Activated naive CD8-positive, alpha-beta T cell treated with anti-CD3 and anti-CD28 coated beads, Interleukin-2, amount 10 ng/mL, durations not matched to agents 7 days and 5 days (primary cell): Measurements from ENCODE around the gene MON1B. TPM values are rescaled to one million over a fixed set of nuclear protein-coding genes. Genes with fewer than 3 reads are reported as not detected.
A peak's percentile ranks its signal among the peaks of the same experiment; 100 is the strongest.

ENCODE experiments used
- ATAC-seq: fragments of 150-1000 bp; cut with Tn5 transposase; one replicate; pipeline ENCODE4 v1.10.0; 2021; ENCODE audit warnings: low read depth, moderate library complexity
- POLR2A ChIA-PET: fragments of 350-600 bp; sonication (Branson Sonifier 250); formaldehyde crosslinking; loops from one replicate; lab custom pipeline; 2021; ENCODE audit warnings: antibody characterized with exemption; lab: Charles Lee
- DNase-seq: peaks from one replicate; pipeline ENCODE4 v3.0.0; 2021
- H3K27ac Mint-ChIP-seq: one replicate; pipeline ENCODE4 v1.8.0; 2022; ENCODE audit warnings: mild to moderate bottlenecking, mixed read lengths
- H3K27me3 Mint-ChIP-seq: one replicate; pipeline ENCODE4 v1.8.0; 2022; ENCODE audit warnings: mild to moderate bottlenecking, moderate library complexity, mixed read lengths
- H3K36me3 Mint-ChIP-seq: one replicate; pipeline ENCODE4 v1.8.0; 2021; ENCODE audit warnings: mild to moderate bottlenecking, mixed read lengths
- H3K4me1 Mint-ChIP-seq: one replicate; pipeline ENCODE4 v1.8.0; 2021; ENCODE audit warnings: mixed read lengths
- H3K4me3 Mint-ChIP-seq: one replicate; pipeline ENCODE4 v1.8.0; 2022; ENCODE audit warnings: mild to moderate bottlenecking, moderate library complexity, mixed read lengths
- H3K9me3 Mint-ChIP-seq: one replicate; pipeline ENCODE4 v1.8.0; 2021; ENCODE audit warnings: mixed read lengths
- total RNA-seq, 2 experiments: library from RNA; stranded (reverse); gene quantifications; one replicate each; pipeline ENCODE4 v1.2.3, GENCODE V29; 2021

MON1B gene
- total RNA-seq, 2 experiments from 2014 or later = 83.0 to 84.7 TPM

- peak overlapping the region; percentile 74 for H3K27ac Mint-ChIP-seq
Measured at GRCh38 chr16:77211880-77212740, 21.1 kb downstream of the MON1B start.

GRCh38 chr16:77212741-77213541 is 22.0 kb downstream of the MON1B start:
- peak; percentile 84 for ATAC-seq
- POLR2A ChIA-PET = interaction anchor here (0.5 to 1.3 kb wide), 4 partner anchors 12 to 1565 kb away, joined by 3 to 7 read pairs (median 3); partner anchors contain the start of genes KARS1, MON1B and TERF2IP
- H3K4me1 Mint-ChIP-seq = peaks cover 6% of the 10 kb centered on the region
- peak; percentile 86 for DNase-seq
- H3K27me3 Mint-ChIP-seq = no peaks in the 10 kb centered on the region
- H3K4me3 Mint-ChIP-seq = peak overlapping the region; percentile 87
- no peaks in the 10 kb centered on the region for H3K9me3 Mint-ChIP-seq
- no peaks in the 10 kb centered on the region for H3K36me3 Mint-ChIP-seq
- peak overlapping the region; percentile 73 for H3K27ac Mint-ChIP-seq

More at GRCh38 chr16:77211880-77212740, 21.1 kb downstream of the MON1B start:
- Mint-ChIP-seq H3K4me1 (peaks cover 6% of the 10 kb centered on the region), H3K36me3 (no peaks in the 10 kb centered on the region), H3K9me3 (no peaks in the 10 kb centered on the region), H3K27me3 (no peaks in the 10 kb centered on the region), H3K4me3 (peak overlapping the region; percentile 87)
- POLR2A ChIA-PET = interaction anchor here (0.6 to 1.3 kb wide), 5 partner anchors 11 to 1564 kb away, joined by 3 to 7 read pairs (median 3); partner anchors contain the start of genes KARS1, MON1B and TERF2IP
- DNase-seq = peak; percentile 77
- ATAC-seq = peak; percentile 74

DNA sequence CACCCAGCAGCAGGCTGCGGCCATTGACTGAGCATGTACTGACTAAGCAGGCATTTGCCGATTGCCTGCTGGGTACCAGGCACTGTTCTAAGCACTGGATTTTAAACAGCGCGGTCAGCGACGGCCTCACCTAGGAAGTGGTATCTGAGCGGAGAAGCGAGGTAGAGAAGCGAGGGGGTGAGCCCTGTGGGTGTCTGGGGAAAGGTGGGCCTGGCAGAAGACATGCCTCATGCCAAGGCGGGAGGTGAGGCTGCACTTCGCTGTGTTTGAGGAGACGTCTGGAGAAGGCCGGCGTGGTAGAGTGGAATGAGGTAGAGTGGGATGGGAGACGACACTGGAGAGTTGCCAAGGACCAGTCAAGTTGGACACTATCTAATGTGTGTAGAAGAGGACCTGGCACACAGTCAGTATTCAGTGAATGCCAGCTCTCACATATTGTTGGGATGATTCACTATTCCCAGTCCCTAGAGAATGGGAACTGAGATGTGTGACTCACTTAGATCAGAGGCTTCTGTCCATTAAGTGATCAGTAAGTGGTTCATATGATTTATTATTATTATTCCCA is 22.6 kb downstream of the MON1B start:
- no peaks in the 10 kb centered on the region for H3K9me3 Mint-ChIP-seq
- H3K27ac Mint-ChIP-seq = no peak overlapping the region
- ATAC-seq (no peak), DNase-seq (no peak)
- POLR2A ChIA-PET = interaction anchor here (0.5 to 1.3 kb wide), 2 partner anchors 1565 to 1566 kb away, joined by 3 read pairs; partner anchors contain the start of genes KARS1 and TERF2IP
- no peaks in the 10 kb centered on the region for H3K36me3 Mint-ChIP-seq
- peaks cover 6% of the 10 kb centered on the region for H3K4me1 Mint-ChIP-seq
- peak overlapping the region; percentile 87 for H3K4me3 Mint-ChIP-seq
- no peaks in the 10 kb centered on the region for H3K27me3 Mint-ChIP-seq

DNA sequence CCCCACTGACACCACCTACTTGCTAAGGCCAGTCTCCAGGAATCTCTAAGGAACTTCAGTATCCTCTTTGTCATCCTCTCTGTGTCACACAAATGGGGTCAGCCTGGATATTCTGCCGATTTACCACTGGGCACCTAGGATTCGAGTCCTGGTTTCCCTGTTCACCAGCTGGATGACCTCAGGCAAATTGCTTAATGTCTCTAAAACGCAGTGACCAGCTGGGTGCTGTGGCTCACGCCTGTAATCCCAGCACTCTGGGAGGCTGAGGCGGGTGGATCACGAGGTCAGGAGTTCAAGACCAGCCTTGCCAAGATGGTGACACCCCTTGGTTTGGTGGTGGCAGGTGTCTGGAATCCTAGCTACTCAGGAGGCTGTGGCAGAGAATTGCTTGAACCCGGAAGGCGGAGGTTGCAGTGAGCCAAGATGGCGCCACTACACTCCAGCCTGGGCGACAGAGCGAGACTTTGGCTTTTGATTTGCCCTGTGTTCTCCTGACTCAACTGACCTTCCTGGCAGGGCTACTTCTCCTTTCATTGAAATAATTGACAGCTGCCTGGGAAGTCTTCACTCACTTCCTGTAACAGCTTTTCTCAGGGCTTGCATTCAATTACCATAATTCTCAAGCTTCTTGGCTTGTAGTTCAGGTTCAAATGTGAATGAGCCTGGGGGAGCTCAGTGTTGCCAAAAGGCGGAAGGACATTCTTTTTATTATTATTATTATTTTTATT is 23.6 kb downstream of the MON1B start:
- Mint-ChIP-seq H3K4me3 (no peak overlapping the region), H3K27me3 (no peaks in the 10 kb centered on the region), H3K9me3 (no peaks in the 10 kb centered on the region), H3K4me1 (peaks cover 6% of the 10 kb centered on the region), H3K27ac (no peak overlapping the region), H3K36me3 (no peaks in the 10 kb centered on the region)
- POLR2A ChIA-PET = interaction anchor here (1.5 kb wide), 1 partner anchor 23 kb away, joined by 3 read pairs; no protein-coding TSS in a partner anchor
- DNase-seq = no peak
- no peak for ATAC-seq

- no peaks in the 10 kb centered on the region for H3K27me3 Mint-ChIP-seq
- POLR2A ChIA-PET = no interaction called here
- H3K27ac Mint-ChIP-seq = no peak overlapping the region
- H3K9me3 Mint-ChIP-seq = no peaks in the 10 kb centered on the region
- H3K36me3 Mint-ChIP-seq = no peaks in the 10 kb centered on the region
- no peak for DNase-seq
- ATAC-seq = no peak
- H3K4me3 Mint-ChIP-seq = no peak overlapping the region
- peaks cover 4% of the 10 kb centered on the region for H3K4me1 Mint-ChIP-seq
Measured at GRCh38 chr16:77219437-77219836, 28.4 kb downstream of the MON1B start.

DNA sequence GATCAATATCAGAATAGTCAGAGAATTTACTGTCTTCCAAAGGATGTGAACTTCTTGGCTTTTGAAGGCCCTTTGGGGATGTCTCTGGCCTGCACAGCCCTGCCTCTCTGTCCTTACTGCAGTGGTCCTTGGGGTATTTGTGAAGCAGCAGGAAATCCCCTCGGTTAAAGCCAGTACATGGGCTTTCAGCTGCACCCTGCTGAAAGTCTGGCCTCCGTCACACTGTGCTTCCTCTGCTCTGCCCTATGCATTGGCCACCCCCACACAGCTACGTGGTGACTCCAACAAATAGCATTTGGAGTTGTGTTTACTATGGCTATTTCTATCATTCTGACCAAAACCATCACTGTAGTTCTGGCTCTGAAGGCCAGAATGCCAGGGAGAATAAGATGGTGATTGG is 29.4 kb downstream of the MON1B start:
- no peak overlapping the region for H3K27ac Mint-ChIP-seq
- no peaks in the 10 kb centered on the region for H3K27me3 Mint-ChIP-seq
- ATAC-seq (no peak), DNase-seq (no peak)
- no peak overlapping the region for H3K4me3 Mint-ChIP-seq
- peaks cover 4% of the 10 kb centered on the region for H3K4me1 Mint-ChIP-seq
- no peaks in the 10 kb centered on the region for H3K36me3 Mint-ChIP-seq
- no peaks in the 10 kb centered on the region for H3K9me3 Mint-ChIP-seq
- POLR2A ChIA-PET = no interaction called here

DNA sequence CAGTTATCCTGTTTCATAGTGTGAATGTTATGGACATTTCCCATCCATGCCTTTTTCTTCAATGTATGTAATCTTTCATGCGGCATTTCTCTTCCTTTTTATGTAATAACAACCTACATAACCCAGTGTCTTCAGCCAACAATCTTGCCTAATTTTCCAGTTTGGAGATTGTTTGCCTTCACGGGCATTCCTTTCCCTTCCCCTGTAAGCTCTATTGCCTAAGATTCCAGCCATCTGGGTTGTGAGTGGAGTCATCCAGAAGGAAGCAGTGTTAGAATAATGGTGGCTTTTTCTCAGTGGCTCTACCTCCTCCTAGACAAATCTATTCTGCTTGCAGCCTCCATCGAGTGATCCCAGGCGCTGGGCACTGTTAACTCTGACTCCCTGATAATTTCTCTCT is 30.5 kb downstream of the MON1B start:
- Mint-ChIP-seq H3K27me3 (no peaks in the 10 kb centered on the region), H3K36me3 (no peaks in the 10 kb centered on the region), H3K9me3 (no peaks in the 10 kb centered on the region), H3K27ac (no peak overlapping the region), H3K4me3 (no peak overlapping the region), H3K4me1 (peaks cover 4% of the 10 kb centered on the region)
- DNase-seq (no peak), ATAC-seq (no peak)
- POLR2A ChIA-PET = no interaction called here

GRCh38 chr16:77223184-77223583 is 32.2 kb downstream of the MON1B start:
- POLR2A ChIA-PET = interaction anchor here (0.8 kb wide), 1 partner anchor 11 kb away, joined by 3 read pairs; no protein-coding TSS in a partner anchor
- no peaks in the 10 kb centered on the region for H3K36me3 Mint-ChIP-seq
- no peaks in the 10 kb centered on the region for H3K9me3 Mint-ChIP-seq
- H3K27ac Mint-ChIP-seq = no peak overlapping the region
- DNase-seq (no peak), ATAC-seq (no peak)
- H3K4me3 Mint-ChIP-seq = no peak overlapping the region
- peaks cover 3% of the 10 kb centered on the region for H3K27me3 Mint-ChIP-seq
- H3K4me1 Mint-ChIP-seq = peaks cover 4% of the 10 kb centered on the region

GRCh38 chr16:77225182-77225581 is 34.2 kb downstream of the MON1B start:
- DNase-seq (no peak), ATAC-seq (no peak)
- no peak overlapping the region for H3K27ac Mint-ChIP-seq
- H3K27me3 Mint-ChIP-seq = peaks cover 11% of the 10 kb centered on the region
- peaks cover 4% of the 10 kb centered on the region for H3K4me1 Mint-ChIP-seq
- no peaks in the 10 kb centered on the region for H3K9me3 Mint-ChIP-seq
- POLR2A ChIA-PET = no interaction called here
- H3K36me3 Mint-ChIP-seq = no peaks in the 10 kb centered on the region
- H3K4me3 Mint-ChIP-seq = no peak overlapping the region

DNA sequence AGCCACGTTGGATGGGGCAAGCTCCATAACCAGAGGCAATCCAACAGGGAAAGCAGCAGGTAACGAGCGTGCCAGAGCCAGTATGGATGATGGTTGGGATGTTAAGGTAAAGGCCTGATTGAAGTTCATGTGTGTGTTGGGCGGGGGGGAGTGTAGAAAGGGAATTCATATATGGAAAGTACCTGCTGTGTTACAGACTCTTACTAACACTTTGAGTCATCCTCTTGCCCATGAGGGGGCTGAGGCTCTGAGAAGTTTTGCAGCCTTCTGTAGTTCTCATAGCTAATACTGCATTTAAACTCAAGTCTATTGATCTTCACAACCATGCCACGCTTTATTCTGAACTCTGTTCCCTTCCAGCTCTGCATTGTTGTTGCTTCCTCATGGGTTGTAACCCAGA is 36.8 kb downstream of the MON1B start:
- H3K4me3 Mint-ChIP-seq = no peak overlapping the region
- H3K4me1 Mint-ChIP-seq = peaks cover 4% of the 10 kb centered on the region
- no peak overlapping the region for H3K27ac Mint-ChIP-seq
- POLR2A ChIA-PET = no interaction called here
- no peaks in the 10 kb centered on the region for H3K36me3 Mint-ChIP-seq
- no peaks in the 10 kb centered on the region for H3K9me3 Mint-ChIP-seq
- DNase-seq (no peak), ATAC-seq (no peak)
- peaks cover 11% of the 10 kb centered on the region for H3K27me3 Mint-ChIP-seq

DNA sequence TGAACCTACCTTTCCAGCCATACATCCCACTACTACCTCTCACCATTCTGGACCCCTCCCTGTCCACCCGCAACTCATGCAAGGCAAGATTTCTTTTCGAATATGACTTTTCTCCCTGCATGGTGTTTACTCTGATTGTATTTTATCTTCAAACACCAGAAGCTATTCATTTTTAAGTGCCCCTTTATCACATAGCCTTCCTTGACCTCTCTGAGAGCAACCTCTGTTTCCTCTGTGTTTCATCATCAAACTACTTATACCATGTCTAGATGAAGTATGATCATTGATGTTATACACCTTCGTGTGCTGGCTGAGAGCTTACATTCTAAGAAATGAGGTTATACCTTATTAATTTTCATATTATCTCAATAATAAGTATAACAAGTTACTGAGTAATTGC is 40.1 kb downstream of the MON1B start:
- H3K9me3 Mint-ChIP-seq = no peaks in the 10 kb centered on the region
- no peaks in the 10 kb centered on the region for H3K36me3 Mint-ChIP-seq
- ATAC-seq (no peak), DNase-seq (no peak)
- POLR2A ChIA-PET = no interaction called here
- H3K4me1 Mint-ChIP-seq = peaks cover 2% of the 10 kb centered on the region
- H3K27me3 Mint-ChIP-seq = peaks cover 20% of the 10 kb centered on the region
- no peak overlapping the region for H3K27ac Mint-ChIP-seq
- no peak overlapping the region for H3K4me3 Mint-ChIP-seq

DNA sequence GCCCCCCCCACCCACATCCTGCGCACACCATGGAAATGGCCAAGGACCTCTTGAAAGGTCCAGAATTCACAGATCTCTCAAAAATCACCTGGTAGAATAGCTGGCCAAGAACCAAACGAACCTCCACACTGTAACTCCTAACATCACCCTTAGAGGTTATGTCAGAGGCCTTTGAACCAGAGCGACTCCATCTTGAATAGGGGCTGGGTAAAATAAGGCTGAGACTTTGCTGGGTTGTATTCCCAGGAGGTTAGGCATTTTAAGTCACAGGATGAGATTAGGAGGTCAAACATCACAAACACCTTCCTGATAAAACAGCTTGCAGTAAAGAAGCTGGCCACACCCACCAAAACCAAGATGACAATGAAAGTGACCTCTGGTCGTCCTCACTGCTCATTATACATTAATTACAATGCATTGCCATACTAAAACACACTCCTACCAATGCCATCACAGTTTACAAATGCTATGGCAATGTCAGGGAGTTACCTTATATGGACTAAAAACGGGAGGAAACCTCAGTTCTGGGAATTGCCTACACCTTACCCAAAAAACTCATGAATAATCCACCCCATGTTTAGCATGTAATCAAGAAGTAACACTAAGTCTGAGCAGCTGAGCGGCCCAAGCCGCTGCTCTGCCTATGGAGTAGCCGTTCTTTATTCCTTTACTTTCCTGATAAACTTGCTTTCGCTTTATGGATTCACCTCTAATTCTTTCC is 43.0 kb downstream of the MON1B start:
- DNase-seq (no peak), ATAC-seq (no peak)
- Mint-ChIP-seq H3K27ac (no peak overlapping the region), H3K27me3 (peaks cover 15% of the 10 kb centered on the region), H3K9me3 (no peaks in the 10 kb centered on the region), H3K4me3 (no peak overlapping the region), H3K36me3 (no peaks in the 10 kb centered on the region), H3K4me1 (peaks cover 5% of the 10 kb centered on the region)
- POLR2A ChIA-PET = no interaction called here
